Stimulated activated CD8-positive, alpha-beta memory T cell treated with anti-CD3 and anti-CD28 coated beads, Interleukin-2, amount 100 ng/mL, for 1 hour (primary cell): ENCODE results near the gene MPP1.

Experiments
- DNase-seq, 2 donors: peaks; one replicate each; pipeline ENCODE4 v3.0.0-alpha.2; 2020; ENCODE audit warnings: low read depth in 2 of 2

The MPP1 gene

DNA sequence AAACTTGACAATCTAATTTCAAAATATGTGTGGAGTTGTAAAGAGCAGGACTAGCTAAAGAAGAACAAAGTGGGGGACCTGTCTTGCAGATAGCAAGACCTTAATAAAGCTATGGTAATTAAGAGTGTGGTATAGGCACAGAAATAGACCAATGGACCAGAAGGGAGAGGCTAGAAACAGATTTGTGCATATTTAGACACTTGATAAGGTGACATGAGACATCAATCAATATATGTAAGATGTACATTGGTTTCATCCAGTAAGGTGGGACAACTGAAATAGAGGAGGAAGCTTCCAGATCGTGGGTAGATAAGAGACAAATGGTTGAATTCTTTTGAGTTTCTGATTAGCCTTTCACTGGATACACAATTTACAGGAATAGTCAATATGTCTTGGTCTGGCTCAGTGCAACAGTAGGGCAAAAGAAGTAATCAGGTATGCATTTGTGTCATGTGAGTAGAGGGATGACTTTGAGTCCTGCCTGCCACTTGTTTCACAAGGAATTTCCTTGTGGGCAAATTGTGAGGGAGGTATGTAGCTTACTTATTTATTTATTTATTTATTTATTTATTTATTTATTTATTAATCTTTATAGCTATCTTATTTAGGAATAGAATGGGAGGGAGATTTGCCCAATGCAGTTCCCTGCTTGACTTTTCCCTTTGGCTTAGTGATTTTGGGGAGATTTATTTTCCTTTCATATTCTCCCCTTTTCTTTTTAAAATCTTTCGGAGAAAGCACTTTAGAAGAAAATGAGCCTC lies 7.2 kb upstream of the MPP1 start:
- no peak for DNase-seq

- DNase-seq, result no peak
These were observed 4.8 kb upstream of the MPP1 start for GRCh38 chrX:154809939-154810665.

DNA sequence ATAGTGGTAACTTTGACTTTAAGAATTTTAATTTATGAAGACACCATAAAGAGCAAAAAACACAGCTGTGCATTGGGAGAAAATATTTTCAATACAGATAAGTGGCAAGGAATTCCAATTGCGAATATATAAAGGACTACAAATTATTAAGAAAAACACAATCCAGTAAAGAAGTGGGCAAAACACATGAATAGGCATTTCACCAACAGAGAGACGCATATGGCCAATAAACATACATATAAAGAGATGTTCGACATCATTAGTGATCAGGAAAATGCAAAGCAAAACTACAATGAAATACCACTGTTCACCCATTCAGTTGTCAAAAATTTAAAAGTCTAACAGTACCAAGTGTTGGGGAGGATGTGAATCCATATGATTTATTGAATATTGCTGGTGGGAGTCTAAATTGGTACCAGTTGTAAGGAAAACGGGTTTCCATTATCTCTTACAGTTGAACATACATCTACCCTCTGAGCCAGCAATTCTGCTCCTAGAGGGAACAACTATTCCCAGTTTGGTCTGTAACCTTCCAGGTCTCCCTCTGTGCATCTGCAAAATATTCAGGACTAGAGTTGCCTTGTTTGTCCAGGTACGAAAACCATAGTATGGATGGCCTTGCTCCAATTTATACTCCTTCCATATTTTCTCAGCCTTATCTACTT lies 1.7 kb upstream of the MPP1 start:
- DNase-seq, result no peak

DNA sequence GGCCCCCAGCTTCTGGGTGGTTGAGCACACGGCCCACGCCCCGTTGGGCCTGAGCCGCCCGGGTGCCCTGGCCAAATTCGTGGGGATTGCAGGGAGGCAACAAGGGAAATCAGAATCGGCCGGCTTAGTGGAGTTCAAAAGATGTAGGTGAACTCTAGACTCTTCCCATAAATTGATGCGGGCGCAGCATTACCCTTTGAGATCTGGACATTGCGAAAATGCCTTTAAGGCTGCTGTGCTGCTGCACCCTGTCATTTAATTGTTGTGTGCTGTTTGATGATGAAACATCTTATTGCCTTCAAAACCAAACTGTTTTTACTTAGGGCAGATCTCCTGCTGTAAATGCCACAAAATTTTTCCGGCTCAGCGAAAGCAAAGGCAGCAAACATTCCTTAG lies 409 bp upstream of the MPP1 start:
- no peak for DNase-seq

- DNase-seq, result no peak
These were observed 876 bp downstream of the MPP1 start for GRCh38 chrX:154804261-154804956.

GRCh38 chrX:154802947-154803346 lies 2.3 kb downstream of the MPP1 start:
- DNase-seq, result no peak

DNA sequence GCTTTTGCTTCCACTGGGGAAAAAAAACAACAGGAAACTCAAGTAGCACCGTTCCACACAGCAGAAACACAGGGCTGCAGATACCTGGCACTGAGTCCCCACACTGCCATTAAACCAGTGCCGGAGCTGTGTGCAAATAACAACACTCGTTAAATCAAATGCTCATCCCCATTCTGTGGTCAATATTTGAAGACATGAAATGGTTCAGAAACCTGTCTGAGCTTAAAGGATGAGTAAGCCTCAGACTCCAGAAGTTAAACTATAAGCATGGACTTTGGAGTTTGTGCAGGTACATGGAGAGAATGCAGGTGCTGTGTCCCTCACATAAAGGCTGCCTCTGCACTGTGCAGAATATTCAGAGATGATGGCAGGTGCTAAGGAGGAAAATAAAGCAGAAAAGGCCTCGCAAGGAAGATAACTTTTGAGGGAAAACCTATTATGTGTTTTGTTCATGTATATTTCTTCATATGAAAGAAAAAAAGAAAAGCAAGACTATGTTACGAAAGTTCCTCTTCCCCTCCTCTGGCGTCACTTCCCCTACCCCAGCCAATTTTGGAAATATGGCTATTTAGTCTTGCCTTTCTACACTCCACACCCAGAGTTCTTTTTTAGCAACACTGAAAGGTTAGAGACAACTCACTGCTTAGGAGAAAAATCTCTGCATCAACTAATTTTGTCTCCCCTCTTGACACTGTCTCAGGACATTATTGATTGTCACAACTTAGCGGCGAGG lies 4.6 kb downstream of the MPP1 start:
- no peak for DNase-seq

DNA sequence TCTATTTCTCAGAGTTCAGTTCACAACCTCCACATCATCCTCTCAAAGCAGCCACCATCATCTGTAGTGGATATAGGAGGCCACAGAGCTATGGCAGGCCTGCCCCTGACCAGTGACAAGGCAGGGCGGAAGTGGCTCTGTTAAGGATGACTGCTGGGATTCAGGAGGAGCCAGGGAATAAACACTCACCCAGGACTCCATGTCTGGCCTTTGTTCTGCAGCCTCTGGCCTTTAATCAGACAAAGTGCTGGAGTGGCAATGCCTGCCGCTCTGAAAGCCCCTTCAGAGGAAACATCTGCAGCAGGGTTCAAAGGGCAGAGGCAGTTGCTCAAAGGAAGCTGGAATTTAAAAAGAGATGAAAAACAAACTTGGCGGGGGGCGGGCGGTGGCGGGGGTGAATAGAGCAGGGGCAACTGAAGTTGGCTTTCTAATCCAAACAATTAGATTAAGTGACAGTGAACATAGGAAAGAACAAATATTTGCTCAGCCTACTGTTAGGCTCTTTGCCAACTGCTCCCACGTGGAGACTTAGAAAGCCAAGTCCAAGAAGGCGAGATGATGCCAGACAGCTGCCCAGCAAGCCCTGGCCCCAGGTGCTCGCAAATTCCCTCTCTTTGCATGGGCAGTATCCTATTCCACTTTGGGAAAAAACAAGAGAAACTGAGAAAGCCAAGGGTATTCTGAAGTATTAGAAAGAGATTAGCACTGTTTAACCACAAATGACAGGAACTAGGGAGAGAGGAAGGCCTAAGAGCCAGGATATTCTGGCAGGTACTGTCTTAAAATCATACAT lies 5.5 kb downstream of the MPP1 start:
- DNase-seq, result no peak

GRCh38 chrX:154797006-154797405 lies 8.3 kb downstream of the MPP1 start:
- DNase-seq, result no peak

DNA sequence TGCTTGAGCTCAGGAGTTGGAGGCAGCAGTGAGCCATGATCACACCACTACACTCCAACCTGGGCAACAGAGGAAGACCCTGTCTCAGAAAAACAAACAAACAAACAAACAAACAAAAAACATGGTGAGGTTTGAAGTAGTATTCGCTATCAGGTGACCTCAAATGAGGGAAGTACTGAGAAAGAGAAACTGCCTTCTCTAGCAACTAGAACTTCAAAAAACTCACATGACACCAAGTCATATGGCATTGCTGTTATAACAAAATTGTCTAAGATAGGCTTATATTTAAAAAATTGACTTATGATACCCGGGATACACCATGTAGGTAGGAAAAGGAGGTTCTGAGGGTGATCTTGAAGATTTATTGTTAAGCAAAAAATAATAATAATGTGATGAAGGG lies 10.3 kb downstream of the MPP1 start:
- no peak for DNase-seq

GRCh38 chrX:154793084-154793795 lies 12.0 kb downstream of the MPP1 start:
- no peak for DNase-seq

GRCh38 chrX:154791939-154792338 lies 13.3 kb downstream of the MPP1 start:
- DNase-seq, result no peak

GRCh38 chrX:154791467-154791866 lies 13.8 kb downstream of the MPP1 start:
- no peak for DNase-seq

DNA sequence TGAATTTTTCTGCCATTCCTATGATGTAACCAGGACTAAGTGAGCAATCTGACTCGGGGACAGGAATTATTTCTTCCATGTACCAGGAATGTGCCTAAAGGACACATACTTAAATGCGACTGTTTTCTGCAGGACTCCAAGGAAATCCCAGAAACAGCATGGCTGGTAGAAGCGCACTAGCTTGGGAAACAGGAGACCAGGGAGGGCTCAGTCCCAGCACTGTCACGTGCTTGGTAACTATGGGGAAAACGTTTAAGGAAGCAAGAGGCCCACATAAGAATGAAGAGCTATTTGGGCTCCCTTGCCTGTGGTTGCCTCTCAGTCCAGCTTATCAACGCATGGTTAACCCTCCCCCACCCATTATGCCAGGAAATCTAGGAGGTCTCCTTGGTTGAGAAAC lies 19.6 kb downstream of the MPP1 start:
- DNase-seq, result no peak

DNA sequence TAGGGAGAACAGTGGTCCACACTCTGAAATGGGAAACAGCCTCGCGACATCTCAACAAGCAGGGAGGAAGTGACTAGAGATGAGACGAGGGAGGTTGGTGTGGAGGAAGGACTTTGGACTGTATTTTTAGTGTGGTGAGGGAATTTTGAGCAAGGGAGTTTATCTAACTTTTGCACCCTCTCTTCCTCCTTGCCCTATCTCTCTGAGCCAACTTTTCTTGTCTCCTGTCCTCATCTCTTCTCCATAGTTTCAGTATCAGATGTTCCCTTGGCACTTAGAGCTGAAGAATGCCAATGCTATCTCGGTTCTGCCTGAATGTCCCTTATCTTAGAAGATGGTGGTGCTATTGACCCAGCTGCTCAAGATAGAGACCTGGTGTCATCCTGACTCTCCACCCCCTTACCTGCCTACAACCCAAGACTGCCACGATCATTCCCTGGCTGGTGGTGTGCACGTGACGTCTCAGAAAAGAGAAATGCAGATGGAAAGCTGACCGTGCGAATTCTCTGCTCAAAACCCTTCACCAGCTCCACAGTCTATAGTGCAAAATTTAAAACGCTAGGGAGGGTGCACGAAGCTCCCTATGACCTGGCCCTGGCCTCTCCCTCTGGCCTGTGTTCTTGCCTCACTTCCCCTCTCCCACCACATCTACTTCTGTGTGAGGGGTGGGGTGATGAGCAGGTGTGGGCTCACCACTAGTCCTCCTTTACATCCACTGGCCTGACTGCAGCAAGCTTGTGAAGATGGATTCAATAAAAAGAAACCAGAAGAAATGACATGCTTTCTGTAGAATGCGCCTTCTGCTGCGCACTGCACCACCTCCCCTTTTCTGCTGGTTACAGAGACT lies 20.9 kb downstream of the MPP1 start:
- DNase-seq, result no peak

DNA sequence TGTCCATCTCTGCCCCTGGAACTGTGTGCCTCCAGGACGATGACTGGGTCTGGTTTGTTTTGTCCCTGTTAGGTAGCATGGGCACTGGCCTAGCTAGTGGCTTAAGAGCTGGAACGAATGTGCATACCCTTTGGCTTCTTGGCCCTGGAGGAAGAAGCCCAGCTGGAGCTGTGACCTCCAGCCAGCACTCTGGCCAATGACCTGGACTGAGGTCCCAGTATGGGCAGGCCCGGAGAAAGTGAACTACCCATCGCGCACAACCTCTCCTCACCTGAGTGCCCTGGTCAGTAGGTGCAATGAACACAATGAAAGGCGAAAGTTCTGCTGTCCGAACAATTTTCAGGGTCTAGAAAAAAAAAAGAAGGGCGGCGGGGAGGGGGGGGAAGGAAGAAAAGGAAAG lies 24.3 kb downstream of the MPP1 start:
- no peak for DNase-seq

DNA sequence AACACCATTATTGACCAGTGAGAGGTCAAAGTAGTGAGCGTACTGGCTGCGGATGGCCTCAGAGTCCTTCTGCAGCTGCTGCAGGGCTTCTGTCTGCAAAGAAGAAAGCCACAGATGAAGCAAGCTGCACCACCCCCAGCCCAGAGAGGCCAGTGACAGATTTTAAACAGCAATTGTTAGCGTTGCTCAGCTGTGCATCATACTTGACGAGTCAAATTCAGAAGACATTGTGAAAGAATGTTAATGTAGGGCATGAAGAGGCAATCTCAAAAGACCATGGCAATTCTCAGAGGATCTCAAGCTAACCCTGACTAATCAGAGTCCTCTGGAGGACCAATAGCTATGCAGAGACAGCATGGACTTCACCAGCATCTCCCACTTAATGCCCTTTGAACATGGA lies 26.0 kb downstream of the MPP1 start:
- no peak for DNase-seq

DNA sequence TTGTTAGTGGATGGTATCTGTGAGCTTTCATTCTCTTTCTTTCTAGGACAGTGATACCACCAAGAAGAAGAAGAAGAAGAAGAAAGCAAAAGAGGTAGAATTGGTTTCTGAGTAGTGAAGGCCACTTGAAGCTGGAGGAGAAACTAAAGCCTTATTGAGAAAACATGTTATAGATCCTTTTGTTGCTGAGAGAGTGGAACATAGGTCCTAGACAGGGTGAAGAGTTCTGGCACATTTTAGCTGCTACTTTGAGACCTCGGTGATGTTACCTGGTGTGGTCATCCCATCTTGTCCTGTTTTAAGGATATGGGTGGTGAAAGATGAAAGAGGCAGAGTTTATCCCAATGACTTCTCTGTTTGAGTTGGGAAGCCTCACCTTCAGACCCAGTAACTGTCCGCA lies 28.5 kb downstream of the MPP1 start:
- DNase-seq, result no peak
